IMR-90 (cell line): ENCODE measurements around the gene CALR. TPM values are rescaled to one million over a fixed set of nuclear protein-coding genes. Genes with fewer than 3 reads are reported as not detected.

Experiments
- ATAC-seq: fragments of 200-7000 bp; cut with Tn5 transposase; 2 replicates; pipeline ENCODE4 v1.9.1; 2020; ENCODE audit warnings: low read depth, mild to moderate bottlenecking, moderate library complexity
- BruUV-seq: library from RNA; stranded (reverse); fragments of 400-500 nt; replicated peaks from 2 replicates; lab custom pipeline; 2021; lab: Mats Ljungman, UMichigan
- CTCF ChIA-PET: fragments of 300-600 bp; formaldehyde crosslinking; extraction: SDS; loops from one replicate; lab custom pipeline; 2021; ENCODE audit warnings: antibody characterized with exemption; lab: Yijun Ruan, JAX
- POLR2A ChIA-PET: fragments of 300-600 bp; sonication (Branson Sonifier 250); formaldehyde crosslinking; loops from one replicate; lab custom pipeline; 2022; ENCODE audit warnings: antibody characterized with exemption; ENCODE audit not compliant: unreplicated experiment; lab: Charles Lee
- DNase-seq: peaks from one replicate; pipeline ENCODE4 v3.0.0; 2013
- H2AFZ ChIP-seq: replicated peaks from 2 replicates; pipeline ENCODE3; 2013; ENCODE audit warnings: low read length, mild to moderate bottlenecking; ENCODE audit not compliant: poor library complexity
- H2AK5ac ChIP-seq: 2 replicates; pipeline ENCODE4 v1.6.1; 2013; ENCODE audit warnings: low read depth, low read length, inconsistent platforms
- H2AK9ac ChIP-seq: replicated peaks from 2 replicates; pipeline ENCODE3; 2013; ENCODE audit warnings: mild to moderate bottlenecking, low read depth, low read length, moderate library complexity; ENCODE audit not compliant: poor library complexity
- H2BK120ac ChIP-seq: 2 replicates; pipeline ENCODE4 v1.6.1; 2013; ENCODE audit warnings: low read depth, low read length, inconsistent platforms
- H2BK15ac ChIP-seq: 3 replicates; pipeline ENCODE4 v1.6.1; 2013; ENCODE audit warnings: low read depth, low read length, inconsistent platforms
- H2BK20ac ChIP-seq: 2 replicates; pipeline ENCODE4 v1.6.1; 2013; ENCODE audit warnings: low read depth, mild to moderate bottlenecking, inconsistent platforms, low read length, moderate library complexity
- H2BK5ac ChIP-seq: 2 replicates; pipeline ENCODE4 v1.6.1; 2013; ENCODE audit warnings: mild to moderate bottlenecking, low read depth, low read length, inconsistent platforms; ENCODE audit not compliant: poor library complexity, severe bottlenecking
- H3K14ac ChIP-seq: replicated peaks from 2 replicates; pipeline ENCODE4 v1.6.1; 2013; ENCODE audit warnings: low read depth, low read length, inconsistent platforms
- H3K18ac ChIP-seq: 2 replicates; pipeline ENCODE4 v1.6.1; 2013; ENCODE audit warnings: low read depth, low read length, control low read depth
- H3K23ac ChIP-seq: 2 replicates; pipeline ENCODE4 v1.6.1; 2013; ENCODE audit warnings: low read depth, low read length, inconsistent platforms
- H3K27ac ChIP-seq: 2 replicates; pipeline ENCODE4 v1.5.1; 2013; ENCODE audit warnings: mild to moderate bottlenecking, control low read depth, low read length; ENCODE audit not compliant: insufficient read depth
- H3K27me3 ChIP-seq: 2 replicates; pipeline ENCODE4 v1.6.1; 2013; ENCODE audit warnings: low read length; ENCODE audit not compliant: control insufficient read depth, insufficient read depth
- H3K36me3 ChIP-seq: 2 replicates; pipeline ENCODE4 v1.6.1; 2013; ENCODE audit warnings: low read length, mixed read lengths; ENCODE audit not compliant: control insufficient read depth, insufficient read depth
- H3K4ac ChIP-seq: 2 replicates; pipeline ENCODE4 v1.6.1; 2013; ENCODE audit warnings: low read depth, low read length, inconsistent platforms
- H3K4me1 ChIP-seq: 2 replicates; pipeline ENCODE4 v1.6.1; 2013; ENCODE audit warnings: low read length, mixed read lengths; ENCODE audit not compliant: control insufficient read depth, insufficient read depth
- H3K4me2 ChIP-seq: 2 replicates; pipeline ENCODE4 v1.6.1; 2013; ENCODE audit warnings: low read depth, mild to moderate bottlenecking, control low read depth, low read length, moderate library complexity
- H3K4me3 ChIP-seq: 2 replicates; pipeline ENCODE4 v1.5.1; 2013; ENCODE audit warnings: low read depth, mild to moderate bottlenecking, control low read depth, low read length, moderate library complexity; ENCODE audit not compliant: insufficient read depth
- H3K56ac ChIP-seq: 2 replicates; pipeline ENCODE4 v1.6.1; 2013; ENCODE audit warnings: low read length, inconsistent platforms; ENCODE audit not compliant: insufficient read depth; ENCODE audit errors: extremely low read depth
- H3K79me1 ChIP-seq, 2 experiments: 2 replicates each; pipeline ENCODE4 v1.6.1; 2013; ENCODE audit warnings: low read length in 2 of 2, inconsistent platforms in 1 of 2, low read depth in 1 of 2
- H3K9ac ChIP-seq: 2 replicates; pipeline ENCODE4 v1.6.1; 2013; ENCODE audit warnings: low read depth, low read length, control low read depth
- H3K9me1 ChIP-seq: 2 replicates; pipeline ENCODE4 v1.6.1; 2013; ENCODE audit warnings: low read length, inconsistent platforms; ENCODE audit not compliant: insufficient read depth
- H3K9me3 ChIP-seq: 2 replicates; pipeline ENCODE4 v1.6.1; 2013; ENCODE audit warnings: low read length; ENCODE audit not compliant: control insufficient read depth, insufficient read depth
- H4K20me1 ChIP-seq: 2 replicates; pipeline ENCODE4 v1.6.1; 2013; ENCODE audit warnings: low read length, inconsistent platforms; ENCODE audit not compliant: insufficient read depth
- H4K5ac ChIP-seq: 2 replicates; pipeline ENCODE4 v1.6.1; 2013; ENCODE audit warnings: mild to moderate bottlenecking, low read depth, low read length, control low read depth
- H4K8ac ChIP-seq, 2 experiments: 2 replicates each; pipeline ENCODE4 v1.6.1; 2013; ENCODE audit warnings: low read depth in 2 of 2, low read length in 2 of 2, control low read depth in 1 of 2, inconsistent platforms in 1 of 2
- H4K91ac ChIP-seq: 2 replicates; pipeline ENCODE4 v1.6.1; 2013; ENCODE audit warnings: low read depth, low read length, inconsistent platforms; ENCODE audit not compliant: insufficient read depth
- MXI1 ChIP-seq: IDR thresholded peaks from 2 replicates; pipeline ENCODE4 v1.6.1; 2012; ENCODE audit warnings: low read depth, mild to moderate bottlenecking, low read length, moderate library complexity, borderline replicate concordance
- RCOR1 ChIP-seq: IDR thresholded peaks from 2 replicates; pipeline ENCODE4 v1.6.1; 2012; ENCODE audit warnings: mild to moderate bottlenecking, low read length, improper control_type of control experiment; ENCODE audit not compliant: insufficient replicate concordance
- WGBS, 2 experiments: methylation state at CpG; one replicate each; pipeline versions ENCODE4 v1.1.5 to v1.1.7; 2013; ENCODE audit warnings: missing lambda C conversion rate in 2 of 2; ENCODE audit not compliant: insufficient read length in 1 of 2; ENCODE audit errors: extremely low coverage in 2 of 2; 5-methylcytosine and 5-hydroxymethylcytosine counted together
- dilution Hi-C: fragments of 300-500 bp; cut with HindIII; formaldehyde crosslinking; loops from one replicate; pipeline ENCODE4 v1.14.3; 2018; ENCODE audit warnings: low sequenced_read_pairs; ENCODE audit not compliant: unreplicated experiment
- in situ Hi-C: fragments of 300-500 bp; cut with MboI; formaldehyde crosslinking; loops from 3 replicates; pipeline ENCODE4 v1.14.3; 2019; ENCODE audit warnings: low sequenced_read_pairs, inconsistent platforms, mixed read lengths
- intact Hi-C: fragments of 100-400 bp; cut with micrococcal nuclease; formaldehyde crosslinking; loops from 2 replicates; pipeline ENCODE4 v1.10.0; 2022
- polyA plus RNA-seq, 3 experiments: library from polyadenylated mRNA; depleted of rRNA; stranded (reverse); fragments of >200 nt; gene quantifications; 2 replicates each; pipeline ENCODE4 v1.2.3, GENCODE V29; 2012; ENCODE audit warnings: low replicate concordance in 1 of 3
- total RNA-seq: library from RNA; depleted of rRNA; stranded (reverse); fragments of >200 nt; gene quantifications from 2 replicates; pipeline ENCODE4 v1.2.3, GENCODE V29; 2012

Gene CALR
- total and polyA plus RNA-seq, 2 of the 4 experiments (the other 2 are of a cell fraction): 1,932 to 3,358 TPM

DNA sequence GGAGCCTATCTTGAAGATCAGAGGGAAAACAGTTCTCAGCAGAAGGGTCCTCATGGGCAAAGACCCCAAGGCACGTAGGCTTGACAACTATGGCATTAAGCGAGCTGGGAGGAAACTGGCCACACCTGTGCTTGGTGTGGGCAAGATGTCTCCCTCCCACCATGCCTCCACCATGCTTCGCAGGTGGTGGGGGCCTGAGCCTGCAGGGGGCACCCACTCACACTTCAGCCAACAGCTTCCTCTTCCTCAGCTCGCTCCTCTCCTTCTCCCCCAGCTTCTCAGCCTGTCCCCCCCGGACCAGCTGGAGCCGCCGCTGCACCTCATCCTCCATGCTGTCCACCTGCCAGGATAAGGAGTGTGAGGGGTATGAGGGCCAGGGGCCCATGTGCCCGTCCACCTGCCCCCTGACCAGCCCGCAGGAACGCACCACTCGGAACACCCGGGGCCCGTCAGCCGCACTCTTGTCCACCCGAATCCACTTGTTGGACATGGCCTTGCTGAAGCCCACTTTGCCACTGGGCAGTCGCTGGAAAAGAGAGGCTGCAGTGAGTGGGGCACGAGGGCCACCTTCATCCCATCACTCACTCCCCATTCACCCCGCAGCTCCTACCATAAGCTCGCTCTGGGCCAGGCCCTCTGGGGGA is 8.3 kb upstream of the CALR start:
- H2BK120ac ChIP-seq: no peak overlapping the region
- H2AK9ac ChIP-seq: no peak overlapping the region
- H3K79me1 ChIP-seq: peaks cover 8 to 48% of the 10 kb centered on the region in 2 experiments; a peak in 3 of 4 replicates
- H3K4me2 ChIP-seq: no peak overlapping the region
- ATAC-seq (no peak), DNase-seq (no peak)
- intact Hi-C loops (no loop called here), in situ Hi-C loops (no loop called here), dilution Hi-C loops (no loop called here)
- ChIA-PET CTCF (no interaction called here), POLR2A (no interaction called here)
- H4K20me1 ChIP-seq: peaks cover 18% of the 10 kb centered on the region
- no peak overlapping the region for H2BK5ac ChIP-seq
- no peak for TF ChIP-seq MXI1
- TF ChIP-seq RCOR1: no peak
- no peaks in the 10 kb centered on the region for H3K27me3 ChIP-seq
- no peak overlapping the region for H3K14ac ChIP-seq
- peaks cover 4% of the 10 kb centered on the region for H3K4me1 ChIP-seq
- no peak overlapping the region for H3K18ac ChIP-seq
- peaks cover 35% of the 10 kb centered on the region for H3K36me3 ChIP-seq
- no peak overlapping the region for H3K4me3 ChIP-seq
- no peak overlapping the region for H3K4ac ChIP-seq
- H2BK20ac ChIP-seq: no peak overlapping the region
- peaks cover 9% of the 10 kb centered on the region; the same call in 1 of the 2 replicates for H3K9me1 ChIP-seq
- no peak overlapping the region for H4K8ac ChIP-seq
- H3K23ac ChIP-seq: no peak overlapping the region
- H2AFZ ChIP-seq: no peak overlapping the region
- H3K9ac ChIP-seq: no peak overlapping the region
- no peak overlapping the region for H4K91ac ChIP-seq
- 95% methylated on average over 10 of the region's 19 CpGs; no CpG with 5 or more reads in 1 of the 2 experiments for WGBS, 2 experiments
- H2BK15ac ChIP-seq: no peak overlapping the region
- no peak overlapping the region for H3K56ac ChIP-seq
- no peak overlapping the region for H3K27ac ChIP-seq
- no peaks in the 10 kb centered on the region for H3K9me3 ChIP-seq
- H2AK5ac ChIP-seq: no peak overlapping the region
- no TSS peak for BruUV-seq
- no peak overlapping the region for H4K5ac ChIP-seq
